ENCODE measurements around the gene TBC1D3G. TPM values are rescaled to one million over a fixed set of nuclear protein-coding genes. Genes with fewer than 3 reads are reported as not detected.

TBC1D3G gene
- not detected in 2 replicates for total RNA-seq

DNA sequence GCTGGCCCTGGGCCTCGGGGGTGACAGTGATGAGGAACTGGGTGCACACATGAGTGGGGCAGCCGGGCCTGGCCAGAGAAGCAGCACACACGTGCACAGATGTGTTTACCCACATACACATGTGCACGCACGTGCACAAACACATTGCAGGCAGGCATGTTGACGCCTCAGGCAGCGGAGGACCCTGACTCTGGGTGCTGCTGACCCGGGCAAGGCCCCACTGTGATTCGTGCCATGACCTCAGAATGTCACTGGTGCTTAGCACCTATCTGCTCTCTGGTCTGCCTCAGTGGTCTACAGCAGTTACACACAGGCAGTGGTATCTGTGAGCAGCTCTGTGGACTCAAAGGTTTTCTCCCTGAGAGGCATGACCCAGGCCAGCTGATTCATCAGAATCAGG lies at the start of gene TBC1D3G:
Gene TBC1D3G (plus strand): TSS at position 301 of the 400 bp plus-strand sequence. CDS start 1,528 bp downstream, outside the sequence.

Other genes with a start within 250 kb of the TBC1D3G start
- not detected in 2 replicates for gene CCL3, start 233.7 kb upstream of the TBC1D3G start, total RNA-seq
- not detected in 2 replicates for gene CCL4, start 220.1 kb upstream of the TBC1D3G start, total RNA-seq
- 0.88 and 2.5 TPM in 2 replicates for gene TBC1D3B, start 147.2 kb upstream of the TBC1D3G start, total RNA-seq
- not detected in 2 replicates for gene CCL3L1, start 127.1 kb upstream of the TBC1D3G start, total RNA-seq
- not detected in 2 replicates for gene CCL4L2, start 112.8 kb upstream of the TBC1D3G start, total RNA-seq
- gene TBC1D3I, start 59.3 kb upstream of the TBC1D3G start, total RNA-seq: 0.28 TPM in 1 of 2 replicates, not detected in the other
- gene TBC1D3H, start 64.6 kb downstream of the TBC1D3G start, total RNA-seq: not detected in 2 replicates
- gene ZNHIT3, start 162.8 kb downstream of the TBC1D3G start, total RNA-seq: 38.6 and 39.6 TPM in 2 replicates
- gene MYO19, start 211.0 kb downstream of the TBC1D3G start, total RNA-seq: 55.6 and 81.4 TPM in 2 replicates
- 7.9 and 14.3 TPM in 2 replicates for gene PIGW, start 211.1 kb downstream of the TBC1D3G start, total RNA-seq
- 23.9 and 33.9 TPM in 2 replicates for gene GGNBP2, start 221.0 kb downstream of the TBC1D3G start, total RNA-seq

Measured in airway epithelial cell (primary cell).